Neuron (in vitro differentiated cells): Measurements from ENCODE around the gene CETP.

Experiments used
- H2AFZ ChIP-seq: one replicate; pipeline ENCODE4 v1.6.1; 2013; ENCODE audit warnings: low read depth, mild to moderate bottlenecking, inconsistent platforms, low read length, moderate library complexity
- H3K27me3 ChIP-seq: one replicate; pipeline ENCODE4 v1.6.1; 2013; ENCODE audit warnings: low read length; ENCODE audit not compliant: insufficient read depth
- H3K36me3 ChIP-seq: one replicate; pipeline ENCODE4 v1.6.1; 2013; ENCODE audit warnings: low read length; ENCODE audit not compliant: insufficient read depth
- H3K4me1 ChIP-seq: one replicate; pipeline ENCODE4 v1.6.1; 2013; ENCODE audit warnings: low read length; ENCODE audit not compliant: insufficient read depth
- H3K4me3 ChIP-seq: 2 replicates; pipeline ENCODE4 v1.5.1; 2013; ENCODE audit warnings: mild to moderate bottlenecking, low read length, moderate library complexity
- H3K9me3 ChIP-seq: one replicate; pipeline ENCODE4 v1.6.1; 2013; ENCODE audit warnings: low read length

CETP gene

GRCh38 chr16:56941092-56941491 is 20.7 kb upstream of the CETP start:
- Histone ChIP-seq H3K4me3 (no peak overlapping the region), H3K9me3 (no peaks in the 10 kb centered on the region), H3K36me3 (peaks cover 79% of the 10 kb centered on the region), H3K27me3 (no peaks in the 10 kb centered on the region), H2AFZ (no peak overlapping the region), H3K4me1 (no peaks in the 10 kb centered on the region)

- no peaks in the 10 kb centered on the region for H3K4me1 ChIP-seq
- H2AFZ ChIP-seq: no peak overlapping the region
- H3K27me3 ChIP-seq: no peaks in the 10 kb centered on the region
- H3K4me3 ChIP-seq: no peak overlapping the region
- H3K36me3 ChIP-seq: peaks cover 72% of the 10 kb centered on the region
- no peaks in the 10 kb centered on the region for H3K9me3 ChIP-seq
Measured at GRCh38 chr16:56941856-56942331, 19.9 kb upstream of the CETP start.

GRCh38 chr16:56943761-56944375 is 17.9 kb upstream of the CETP start:
- Histone ChIP-seq H3K9me3 (no peaks in the 10 kb centered on the region), H3K27me3 (no peaks in the 10 kb centered on the region), H3K36me3 (peaks cover 54% of the 10 kb centered on the region), H3K4me1 (no peaks in the 10 kb centered on the region), H2AFZ (no peak overlapping the region), H3K4me3 (no peak overlapping the region)

- H3K4me3 ChIP-seq: no peak overlapping the region
- no peak overlapping the region for H2AFZ ChIP-seq
- H3K27me3 ChIP-seq: no peaks in the 10 kb centered on the region
- H3K9me3 ChIP-seq: no peaks in the 10 kb centered on the region
- no peaks in the 10 kb centered on the region for H3K4me1 ChIP-seq
- peaks cover 42% of the 10 kb centered on the region for H3K36me3 ChIP-seq
Measured at GRCh38 chr16:56944954-56945839, 16.6 kb upstream of the CETP start.

GRCh38 chr16:56945847-56946527 is 15.8 kb upstream of the CETP start:
- Histone ChIP-seq H3K9me3 (no peaks in the 10 kb centered on the region), H3K4me1 (no peaks in the 10 kb centered on the region), H3K36me3 (peaks cover 36% of the 10 kb centered on the region), H3K27me3 (no peaks in the 10 kb centered on the region), H3K4me3 (no peak overlapping the region), H2AFZ (no peak overlapping the region)

GRCh38 chr16:56946767-56947603 is 14.8 kb upstream of the CETP start:
- H3K4me3 ChIP-seq: no peak overlapping the region
- H3K9me3 ChIP-seq: no peaks in the 10 kb centered on the region
- H2AFZ ChIP-seq: no peak overlapping the region
- H3K4me1 ChIP-seq: no peaks in the 10 kb centered on the region
- H3K27me3 ChIP-seq: no peaks in the 10 kb centered on the region
- peaks cover 27% of the 10 kb centered on the region for H3K36me3 ChIP-seq

GRCh38 chr16:56947604-56947995 is 14.2 kb upstream of the CETP start:
- H3K36me3 ChIP-seq: peaks cover 23% of the 10 kb centered on the region
- no peaks in the 10 kb centered on the region for H3K27me3 ChIP-seq
- H2AFZ ChIP-seq: no peak overlapping the region
- H3K4me1 ChIP-seq: no peaks in the 10 kb centered on the region
- no peaks in the 10 kb centered on the region for H3K9me3 ChIP-seq
- no peak overlapping the region for H3K4me3 ChIP-seq

- Histone ChIP-seq H3K27me3 (no peaks in the 10 kb centered on the region), H3K4me3 (no peak overlapping the region), H3K4me1 (no peaks in the 10 kb centered on the region), H3K36me3 (peaks cover 16% of the 10 kb centered on the region), H2AFZ (no peak overlapping the region), H3K9me3 (no peaks in the 10 kb centered on the region)
Measured at GRCh38 chr16:56948234-56948633, 13.5 kb upstream of the CETP start.

GRCh38 chr16:56950051-56950450 is 11.7 kb upstream of the CETP start:
- Histone ChIP-seq H2AFZ (no peak overlapping the region), H3K4me3 (no peak overlapping the region), H3K27me3 (no peaks in the 10 kb centered on the region), H3K9me3 (no peaks in the 10 kb centered on the region), H3K36me3 (peaks cover 5% of the 10 kb centered on the region), H3K4me1 (no peaks in the 10 kb centered on the region)

- no peak overlapping the region for H2AFZ ChIP-seq
- no peak overlapping the region for H3K4me3 ChIP-seq
- H3K36me3 ChIP-seq: peaks cover 1% of the 10 kb centered on the region
- H3K4me1 ChIP-seq: no peaks in the 10 kb centered on the region
- no peaks in the 10 kb centered on the region for H3K27me3 ChIP-seq
- no peaks in the 10 kb centered on the region for H3K9me3 ChIP-seq
Measured at GRCh38 chr16:56950455-56950854, 11.3 kb upstream of the CETP start.

- Histone ChIP-seq H3K4me1 (no peaks in the 10 kb centered on the region), H3K27me3 (no peaks in the 10 kb centered on the region), H3K36me3 (no peaks in the 10 kb centered on the region), H3K9me3 (no peaks in the 10 kb centered on the region), H2AFZ (no peak overlapping the region), H3K4me3 (no peak overlapping the region)
Measured at GRCh38 chr16:56950881-56951771, 10.6 kb upstream of the CETP start.

GRCh38 chr16:56953006-56953405 is 8.7 kb upstream of the CETP start:
- Histone ChIP-seq H3K4me1 (no peaks in the 10 kb centered on the region), H3K4me3 (no peak overlapping the region), H3K27me3 (no peaks in the 10 kb centered on the region), H3K36me3 (no peaks in the 10 kb centered on the region), H2AFZ (no peak overlapping the region), H3K9me3 (no peaks in the 10 kb centered on the region)
